Neural cell (in vitro differentiated cells): ENCODE measurements around the gene GPC2. TPM values are rescaled to one million over a fixed set of nuclear protein-coding genes. Genes with fewer than 3 reads are reported as not detected.
"Not testable (repeated sequence)": the region's sequence is repeated elsewhere in the genome, so short reads cannot be mapped to it uniquely, and the experiment has no call there.

ENCODE experiments used
- H2AFZ ChIP-seq: fragments of 200-600, 300-800 bp; sonication (generic), shearing (Covaris generic); 2 replicates; pipeline ENCODE4 v1.6.0; 2014; ENCODE audit warnings: low read depth, mild to moderate bottlenecking, antibody characterized with exemption, low read length, moderate library complexity
- H3F3A ChIP-seq: fragments of 200-600 bp; shearing (Covaris generic); 2 replicates; pipeline ENCODE4 v1.6.1; 2016; ENCODE audit warnings: mild to moderate bottlenecking, moderate library complexity, mixed read lengths, antibody characterized with exemption, low read length; ENCODE audit not compliant: insufficient read depth, poor library complexity, severe bottlenecking
- H3K27ac ChIP-seq: fragments of 200-600, 300-800 bp; sonication (generic), shearing (Covaris generic); 2 replicates; pipeline ENCODE4 v1.5.1; 2014; ENCODE audit warnings: mild to moderate bottlenecking, low read length, moderate library complexity
- H3K27me3 ChIP-seq: fragments of 300-800, 200-600 bp; sonication (generic), shearing (Covaris generic); 2 replicates; pipeline ENCODE4 v1.6.0; 2014; ENCODE audit warnings: mild to moderate bottlenecking, low read depth, low read length, moderate library complexity; ENCODE audit not compliant: insufficient read depth
- H3K36me3 ChIP-seq: fragments of 300-800, 200-600 bp; sonication (generic), shearing (Covaris generic); 2 replicates; pipeline ENCODE4 v1.5.1; 2014; ENCODE audit warnings: mild to moderate bottlenecking, antibody characterized with exemption, low read length, moderate library complexity; ENCODE audit not compliant: insufficient read depth
- H3K4me2 ChIP-seq: fragments of 300-800, 200-600 bp; sonication (generic), shearing (Covaris generic); 2 replicates; pipeline ENCODE4 v1.6.0; 2014; ENCODE audit warnings: mild to moderate bottlenecking, low read length
- H3K4me3 ChIP-seq: fragments of 300-800, 200-600 bp; sonication (generic), shearing (Covaris generic); 2 replicates; pipeline ENCODE4 v1.5.1; 2014; ENCODE audit warnings: mild to moderate bottlenecking, low read length, moderate library complexity
- H3K79me2 ChIP-seq: fragments of 200-600 bp; shearing (Covaris generic); replicated peaks from 2 replicates; pipeline ENCODE4 v1.6.0; 2014; ENCODE audit warnings: mild to moderate bottlenecking, low read length, moderate library complexity; ENCODE audit not compliant: insufficient read depth
- H3K9ac ChIP-seq: fragments of 300-800, 200-600 bp; sonication (generic), shearing (Covaris generic); 2 replicates; pipeline ENCODE4 v1.6.1; 2016; ENCODE audit warnings: mild to moderate bottlenecking, low read length, mixed read lengths
- H3K9me2 ChIP-seq: fragments of 200-600 bp; shearing (Covaris generic); 2 replicates; pipeline ENCODE4 v1.6.1; 2016; ENCODE audit warnings: mild to moderate bottlenecking, low read length, mixed read lengths; ENCODE audit not compliant: insufficient read depth
- H3K9me3 ChIP-seq: fragments of 200-600, 300-800 bp; sonication (generic), shearing (Covaris generic); 2 replicates; pipeline ENCODE4 v1.6.1; 2016; ENCODE audit warnings: mild to moderate bottlenecking, mixed run types, low read length, moderate library complexity, mixed read lengths
- H4K20me1 ChIP-seq: fragments of 200-600 bp; shearing (Covaris generic); 2 replicates; pipeline ENCODE4 v1.6.1; 2016; ENCODE audit warnings: mild to moderate bottlenecking, mixed run types; ENCODE audit not compliant: insufficient read depth
- CTCF ChIP-seq: fragments of 450-650 bp; IDR thresholded peaks from 2 replicates; pipeline ENCODE4 v1.5.1; 2014; ENCODE audit warnings: antibody characterized with exemption, mild to moderate bottlenecking, moderate library complexity; ENCODE audit not compliant: poor library complexity, severe bottlenecking
- EP300 ChIP-seq: fragments of 450-650 bp; conservative IDR thresholded peaks from 2 replicates; pipeline ENCODE4 v1.6.1; 2014; ENCODE audit warnings: antibody characterized with exemption, mild to moderate bottlenecking, moderate library complexity; ENCODE audit not compliant: poor library complexity, severe bottlenecking
- EZH2 ChIP-seq: fragments of 200-600, 300-800 bp; shearing (Covaris generic), sonication (generic); IDR thresholded peaks from 2 replicates; pipeline ENCODE4 v1.6.1; 2014; ENCODE audit warnings: antibody characterized with exemption, low read length, borderline replicate concordance, mild to moderate bottlenecking; ENCODE audit not compliant: insufficient read depth, poor library complexity, severe bottlenecking
- MXI1 ChIP-seq: fragments of 450-650 bp; conservative IDR thresholded peaks from 2 replicates; pipeline ENCODE4 v1.6.1; 2014; ENCODE audit warnings: antibody characterized with exemption, mild to moderate bottlenecking; ENCODE audit not compliant: poor library complexity, severe bottlenecking
- POLR2AphosphoS5 ChIP-seq: IDR thresholded peaks from 2 replicates; pipeline ENCODE4 v1.6.1; 2012
- RAD21 ChIP-seq: fragments of 450-650 bp; conservative IDR thresholded peaks from 2 replicates; pipeline ENCODE4 v1.6.1; 2014; ENCODE audit warnings: antibody characterized with exemption, mild to moderate bottlenecking, moderate library complexity
- REST ChIP-seq: IDR thresholded peaks from 2 replicates; pipeline ENCODE4 v1.6.1; 2012; ENCODE audit warnings: borderline replicate concordance
- SMC3 ChIP-seq: fragments of 450-650 bp; conservative IDR thresholded peaks from 2 replicates; pipeline ENCODE4 v1.6.1; 2014; ENCODE audit warnings: antibody characterized with exemption, mild to moderate bottlenecking, moderate library complexity; ENCODE audit not compliant: poor library complexity
- TAF1 ChIP-seq: IDR thresholded peaks from 2 replicates; pipeline ENCODE4 v1.6.1; 2012; ENCODE audit warnings: low read depth
- polyA plus RNA-seq: library from polyadenylated mRNA; depleted of rRNA; stranded (reverse); fragments of >200 nt; gene quantifications from 2 replicates; pipeline ENCODE4 v1.2.3, GENCODE V29; 2014

Gene GPC2
- polyA plus RNA-seq, 1 donor from 2014 or later = 506 TPM

- no peaks in the 10 kb centered on the region for H3K9me2 ChIP-seq
- no peaks in the 10 kb centered on the region for H3K36me3 ChIP-seq
- no peaks in the 10 kb centered on the region for H3F3A ChIP-seq
- TF ChIP-seq REST (no peak), EP300 (no peak), CTCF (no peak), SMC3 (no peak), RAD21 (no peak), EZH2 (no peak), TAF1 (no peak), MXI1 (no peak), POLR2AphosphoS5 (no peak)
- peak overlapping the region; percentile 42 for H3K4me2 ChIP-seq
- no peaks in the 10 kb centered on the region for H3K27me3 ChIP-seq
- no peaks in the 10 kb centered on the region for H3K9me3 ChIP-seq
- peak overlapping the region; percentile 92 for H3K27ac ChIP-seq
- peak overlapping the region; percentile 68 for H3K9ac ChIP-seq
- H3K79me2 ChIP-seq = peaks cover 14% of the 10 kb centered on the region
- H3K4me3 ChIP-seq = peak overlapping the region; percentile 90
- H2AFZ ChIP-seq = peak overlapping the region; percentile 97
- H4K20me1 ChIP-seq = no peaks in the 10 kb centered on the region
These were observed 29.0 kb downstream of the GPC2 start for GRCh38 chr7:100148225-100148558.

GRCh38 chr7:100147278-100147677, 29.9 kb downstream of the GPC2 start:
- no peaks in the 10 kb centered on the region for H3K27me3 ChIP-seq
- no peak overlapping the region for H3K4me2 ChIP-seq
- H3K4me3 ChIP-seq = no peak overlapping the region
- no peak overlapping the region for H3K27ac ChIP-seq
- no peaks in the 10 kb centered on the region for H3K36me3 ChIP-seq
- H3K79me2 ChIP-seq = peaks cover 14% of the 10 kb centered on the region
- no peaks in the 10 kb centered on the region for H3K9me3 ChIP-seq
- no peak overlapping the region for H2AFZ ChIP-seq
- no peaks in the 10 kb centered on the region for H3F3A ChIP-seq
- no peak overlapping the region for H3K9ac ChIP-seq
- TF ChIP-seq EZH2 (no peak), RAD21 (no peak), TAF1 (no peak), REST (no peak), MXI1 (no peak), EP300 (no peak), CTCF (no peak), POLR2AphosphoS5 (no peak), SMC3 (no peak)
- no peaks in the 10 kb centered on the region for H3K9me2 ChIP-seq
- H4K20me1 ChIP-seq = no peaks in the 10 kb centered on the region

- not testable (repeated sequence) for H3K9me3 ChIP-seq, H3K9ac ChIP-seq, H3K4me2 ChIP-seq, H3F3A ChIP-seq, H3K36me3 ChIP-seq, H3K9me2 ChIP-seq, H3K27ac ChIP-seq, H3K27me3 ChIP-seq, H2AFZ ChIP-seq, H4K20me1 ChIP-seq, H3K4me3 ChIP-seq
- peaks cover 14% of the 10 kb centered on the region for H3K79me2 ChIP-seq
These were observed 30.8 kb downstream of the GPC2 start for GRCh38 chr7:100146350-100146749.
